ENCODE data around the gene SRL. TPM values are rescaled to one million over a fixed set of nuclear protein-coding genes. Genes with fewer than 3 reads are reported as not detected.

SRL gene
- total and polyA plus RNA-seq, 4 donors: 0.14 to 0.22 (median 0.17) TPM

GRCh38 chr16:4227040-4227332 is 14.9 kb downstream of the SRL start:
- no peak overlapping the region for H3K9ac ChIP-seq (ENCODE audit: low read depth in 1 of 2, low read length in 2 of 2)
- no peak overlapping the region for H3K4me3 ChIP-seq (ENCODE audit: low read depth in 1 of 3, low read length in 3 of 3)
- no peaks in the 10 kb centered on the region for H3K27me3 ChIP-seq (ENCODE audit: control insufficient read depth in 4 of 4, insufficient read depth in 4 of 4, low read length in 3 of 4)
- DNase-seq (ENCODE audit: low spot score): no peak
- no peak for TF ChIP-seq RAD21 (IDR thresholded peaks at IDR 0.05)
- no peak for TF ChIP-seq GABPA (IDR thresholded peaks at IDR 0.05 in 1 of 2, conservative IDR thresholded peaks at IDR 0.05 in 1 of 2)
- TF ChIP-seq FOXA2 (IDR thresholded peaks at IDR 0.05): no peak
- no peak for TF ChIP-seq SP1 (IDR thresholded peaks at IDR 0.05)
- TF ChIP-seq CTCF (IDR thresholded peaks at IDR 0.05; ENCODE audit: low read depth, low read length, missing input control): no peak
- no peak for TF ChIP-seq HNF4A (conservative IDR thresholded peaks at IDR 0.05)
- TF ChIP-seq, protein P1, sequence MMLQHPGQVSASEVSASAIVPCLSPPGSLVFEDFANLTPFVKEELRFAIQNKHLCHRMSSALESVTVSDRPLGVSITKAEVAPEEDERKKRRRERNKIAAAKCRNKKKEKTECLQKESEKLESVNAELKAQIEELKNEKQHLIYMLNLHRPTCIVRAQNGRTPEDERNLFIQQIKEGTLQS (IDR thresholded peaks at IDR 0.05): no peak
- TF ChIP-seq, protein P2, sequence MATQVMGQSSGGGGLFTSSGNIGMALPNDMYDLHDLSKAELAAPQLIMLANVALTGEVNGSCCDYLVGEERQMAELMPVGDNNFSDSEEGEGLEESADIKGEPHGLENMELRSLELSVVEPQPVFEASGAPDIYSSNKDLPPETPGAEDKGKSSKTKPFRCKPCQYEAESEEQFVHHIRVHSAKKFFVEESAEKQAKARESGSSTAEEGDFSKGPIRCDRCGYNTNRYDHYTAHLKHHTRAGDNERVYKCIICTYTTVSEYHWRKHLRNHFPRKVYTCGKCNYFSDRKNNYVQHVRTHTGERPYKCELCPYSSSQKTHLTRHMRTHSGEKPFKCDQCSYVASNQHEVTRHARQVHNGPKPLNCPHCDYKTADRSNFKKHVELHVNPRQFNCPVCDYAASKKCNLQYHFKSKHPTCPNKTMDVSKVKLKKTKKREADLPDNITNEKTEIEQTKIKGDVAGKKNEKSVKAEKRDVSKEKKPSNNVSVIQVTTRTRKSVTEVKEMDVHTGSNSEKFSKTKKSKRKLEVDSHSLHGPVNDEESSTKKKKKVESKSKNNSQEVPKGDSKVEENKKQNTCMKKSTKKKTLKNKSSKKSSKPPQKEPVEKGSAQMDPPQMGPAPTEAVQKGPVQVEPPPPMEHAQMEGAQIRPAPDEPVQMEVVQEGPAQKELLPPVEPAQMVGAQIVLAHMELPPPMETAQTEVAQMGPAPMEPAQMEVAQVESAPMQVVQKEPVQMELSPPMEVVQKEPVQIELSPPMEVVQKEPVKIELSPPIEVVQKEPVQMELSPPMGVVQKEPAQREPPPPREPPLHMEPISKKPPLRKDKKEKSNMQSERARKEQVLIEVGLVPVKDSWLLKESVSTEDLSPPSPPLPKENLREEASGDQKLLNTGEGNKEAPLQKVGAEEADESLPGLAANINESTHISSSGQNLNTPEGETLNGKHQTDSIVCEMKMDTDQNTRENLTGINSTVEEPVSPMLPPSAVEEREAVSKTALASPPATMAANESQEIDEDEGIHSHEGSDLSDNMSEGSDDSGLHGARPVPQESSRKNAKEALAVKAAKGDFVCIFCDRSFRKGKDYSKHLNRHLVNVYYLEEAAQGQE (IDR thresholded peaks at IDR 0.05): no peak
- TF ChIP-seq NR2F2 (IDR thresholded peaks at IDR 0.05): no peak
- TF ChIP-seq HNF4G (IDR thresholded peaks at IDR 0.05): no peak
- TF ChIP-seq RXRA (IDR thresholded peaks at IDR 0.05): no peak
- TF ChIP-seq JUND (IDR thresholded peaks at IDR 0.05): no peak
- TF ChIP-seq, protein P3, sequence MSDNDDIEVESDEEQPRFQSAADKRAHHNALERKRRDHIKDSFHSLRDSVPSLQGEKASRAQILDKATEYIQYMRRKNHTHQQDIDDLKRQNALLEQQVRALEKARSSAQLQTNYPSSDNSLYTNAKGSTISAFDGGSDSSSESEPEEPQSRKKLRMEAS (IDR thresholded peaks at IDR 0.05): no peak
- no peak for TF ChIP-seq ZBTB33 (IDR thresholded peaks at IDR 0.05)
- no peak for TF ChIP-seq YY1 (IDR thresholded peaks at IDR 0.05)
- no peak for TF ChIP-seq TAF1 (conservative IDR thresholded peaks at IDR 0.05)
- TF ChIP-seq FOXA1 (IDR thresholded peaks at IDR 0.05): no peak
- TF ChIP-seq EGR1 (IDR thresholded peaks at IDR 0.05; ENCODE audit: low read depth in 2 of 2): no peak
- no peaks in the 10 kb centered on the region for H3K36me3 ChIP-seq (ENCODE audit: control insufficient read depth in 4 of 4, insufficient read depth in 3 of 4, low read depth in 1 of 4, low read length in 3 of 4)
- H3K27ac ChIP-seq (ENCODE audit: low read depth in 1 of 2, low read length in 2 of 2): no peak overlapping the region
- H3K9me3 ChIP-seq (ENCODE audit: control insufficient read depth in 4 of 4, low read length in 3 of 4): no peaks in the 10 kb centered on the region
- 78% methylated on average over 2 of the region's 2 CpGs for WGBS
- H3K4me1 ChIP-seq (ENCODE audit: control insufficient read depth in 4 of 4, insufficient read depth in 4 of 4, low read length in 3 of 4): no peaks in the 10 kb centered on the region

All from liver (tissue), 9 donors.